Mucosa of rectum (tissue), 2 donors: ENCODE results near the gene L1TD1.
"Not testable (repeated sequence)": the region's sequence is repeated elsewhere in the genome, so short reads cannot be mapped to it uniquely, and the experiment has no call there.

ENCODE experiments used
- H3K27ac ChIP-seq, 2 donors: one replicate each; pipeline ENCODE4 v1.7.0; 2013; ENCODE audit warnings: inconsistent platforms in 2 of 2, low read depth in 2 of 2, low read length in 2 of 2
- H3K27me3 ChIP-seq, 2 donors: one replicate each; pipeline ENCODE4 v1.7.0; 2013; ENCODE audit warnings: low read length in 2 of 2; ENCODE audit not compliant: control insufficient read depth in 2 of 2, insufficient read depth in 2 of 2
- H3K36me3 ChIP-seq, 2 donors: one replicate each; pipeline ENCODE4 v1.7.0; 2013; ENCODE audit warnings: low read length in 2 of 2; ENCODE audit not compliant: control insufficient read depth in 2 of 2, insufficient read depth in 2 of 2
- H3K4me1 ChIP-seq, 2 donors: one replicate each; pipeline ENCODE4 v1.7.0; 2013; ENCODE audit warnings: low read length in 2 of 2, mild to moderate bottlenecking in 1 of 2; ENCODE audit not compliant: control insufficient read depth in 2 of 2, insufficient read depth in 2 of 2
- H3K4me3 ChIP-seq, 2 donors: one replicate each; pipeline ENCODE4 v1.7.0; 2013; ENCODE audit warnings: low read length in 2 of 2
- H3K9ac ChIP-seq, 2 donors: one replicate each; pipeline ENCODE4 v1.7.0; 2013; ENCODE audit warnings: low read length in 2 of 2, low read depth in 1 of 2, mild to moderate bottlenecking in 1 of 2
- H3K9me3 ChIP-seq, 2 donors: one replicate each; pipeline ENCODE4 v1.7.0; 2013; ENCODE audit warnings: low read length in 2 of 2; ENCODE audit not compliant: control insufficient read depth in 2 of 2
- donor health status: healthy.
- donor health status: Normal muscosa, but diverticular disease.

The L1TD1 gene

GRCh38 chr1:62180639-62181038 is 14.0 kb upstream of the L1TD1 start:
- no peaks in the 10 kb centered on the region for H3K27me3 ChIP-seq
- H3K4me3 ChIP-seq, result no peak overlapping the region
- H3K27ac ChIP-seq, result no peak overlapping the region
- no peaks in the 10 kb centered on the region for H3K36me3 ChIP-seq
- no peak overlapping the region for H3K9ac ChIP-seq
- peaks cover 3 to 13% of the 10 kb centered on the region in 2 donors for H3K4me1 ChIP-seq
- no peaks in the 10 kb centered on the region for H3K9me3 ChIP-seq

- no peak overlapping the region for H3K9ac ChIP-seq
- H3K27ac ChIP-seq, result peak overlapping the region; percentile 27 to 56
- no peaks in the 10 kb centered on the region for H3K36me3 ChIP-seq
- H3K4me3 ChIP-seq, result no peak overlapping the region
- H3K27me3 ChIP-seq, result no peaks in the 10 kb centered on the region
- H3K9me3 ChIP-seq, result no peaks in the 10 kb centered on the region
- H3K4me1 ChIP-seq, result peaks cover 3 to 13% of the 10 kb centered on the region in 2 donors
Measured at GRCh38 chr1:62181532-62181931, 13.1 kb upstream of the L1TD1 start.

- H3K9me3 ChIP-seq, H3K27me3 ChIP-seq, H3K36me3 ChIP-seq: not testable (repeated sequence)
- H3K4me3 ChIP-seq, result peak overlapping the region in 1 of 2 donors; percentile 33
- H3K4me1 ChIP-seq, result peaks cover 3 to 13% of the 10 kb centered on the region in 2 donors
- H3K27ac ChIP-seq, result peak overlapping the region in 1 of 2 donors; percentile 42
- peak overlapping the region in 1 of 2 donors; percentile 10 for H3K9ac ChIP-seq
Measured at GRCh38 chr1:62182157-62182556, 12.5 kb upstream of the L1TD1 start.

GRCh38 chr1:62183164-62184020 is 11.3 kb upstream of the L1TD1 start:
- H3K36me3 ChIP-seq, H3K27ac ChIP-seq, H3K9ac ChIP-seq, H3K9me3 ChIP-seq, H3K27me3 ChIP-seq, H3K4me3 ChIP-seq: not testable (repeated sequence)
- H3K4me1 ChIP-seq, result peaks cover 3 to 13% of the 10 kb centered on the region in 2 donors

GRCh38 chr1:62184336-62184735 is 10.3 kb upstream of the L1TD1 start:
- H3K36me3 ChIP-seq, result no peaks in the 10 kb centered on the region
- H3K27ac ChIP-seq, result no peak overlapping the region
- no peak overlapping the region for H3K4me3 ChIP-seq
- no peak overlapping the region for H3K9ac ChIP-seq
- H3K9me3 ChIP-seq, result no peaks in the 10 kb centered on the region
- H3K4me1 ChIP-seq, result peaks cover 3 to 13% of the 10 kb centered on the region in 2 donors
- H3K27me3 ChIP-seq, result no peaks in the 10 kb centered on the region

GRCh38 chr1:62185233-62185632 is 9.4 kb upstream of the L1TD1 start:
- not testable (repeated sequence) for H3K4me3 ChIP-seq, H3K9ac ChIP-seq, H3K27ac ChIP-seq, H3K27me3 ChIP-seq, H3K9me3 ChIP-seq, H3K36me3 ChIP-seq
- peaks cover 0 to 13% of the 10 kb centered on the region in 2 donors for H3K4me1 ChIP-seq

GRCh38 chr1:62185677-62186076 is 9.0 kb upstream of the L1TD1 start:
- H3K36me3 ChIP-seq, result no peaks in the 10 kb centered on the region
- H3K27me3 ChIP-seq, result no peaks in the 10 kb centered on the region
- no peak overlapping the region for H3K27ac ChIP-seq
- H3K9me3 ChIP-seq, result no peaks in the 10 kb centered on the region
- H3K4me3 ChIP-seq, result no peak overlapping the region
- H3K4me1 ChIP-seq, result peaks cover 0 to 9% of the 10 kb centered on the region in 2 donors
- no peak overlapping the region for H3K9ac ChIP-seq

GRCh38 chr1:62187548-62187947 is 7.1 kb upstream of the L1TD1 start:
- H3K27ac ChIP-seq, result no peak overlapping the region
- no peaks in the 10 kb centered on the region for H3K27me3 ChIP-seq
- H3K4me1 ChIP-seq, result peaks cover 0 to 6% of the 10 kb centered on the region in 2 donors
- H3K36me3 ChIP-seq, result no peaks in the 10 kb centered on the region
- H3K4me3 ChIP-seq, result no peak overlapping the region
- H3K9ac ChIP-seq, result no peak overlapping the region
- H3K9me3 ChIP-seq, result no peaks in the 10 kb centered on the region

- Histone ChIP-seq H3K27ac (no peak overlapping the region), H3K4me1 (peaks cover 0 to 2% of the 10 kb centered on the region in 2 donors), H3K4me3 (no peak overlapping the region), H3K36me3 (no peaks in the 10 kb centered on the region), H3K27me3 (no peaks in the 10 kb centered on the region), H3K9ac (no peak overlapping the region), H3K9me3 (no peaks in the 10 kb centered on the region)
Measured at GRCh38 chr1:62188111-62188510, 6.5 kb upstream of the L1TD1 start.

- H3K4me3 ChIP-seq, result peak overlapping the region in 1 of 2 donors; percentile 63
- no peaks in the 10 kb centered on the region for H3K4me1 ChIP-seq
- H3K27me3 ChIP-seq, result no peaks in the 10 kb centered on the region
- H3K9me3 ChIP-seq, result no peaks in the 10 kb centered on the region
- no peak overlapping the region for H3K27ac ChIP-seq
- H3K9ac ChIP-seq, result no peak overlapping the region
- H3K36me3 ChIP-seq, result no peaks in the 10 kb centered on the region
Measured at GRCh38 chr1:62196086-62196690, 1.5 kb downstream of the L1TD1 start.
